KMS-11 (cell line): Measurements from ENCODE around the gene MTHFR.

Source experiments
- H2AFZ ChIP-seq: fragments of 200-600 bp; sonication (generic); 2 replicates; pipeline ENCODE4 v1.6.1; 2016; ENCODE audit warnings: antibody characterized with exemption, mixed run types, low read depth
- H3K27ac ChIP-seq: fragments of 200-600 bp; sonication (generic); 2 replicates; pipeline ENCODE4 v1.6.1; 2016; ENCODE audit warnings: mild to moderate bottlenecking, mixed run types
- H3K27me3 ChIP-seq: fragments of 200-600 bp; sonication (generic); 2 replicates; pipeline ENCODE4 v1.6.1; 2017; ENCODE audit warnings: mild to moderate bottlenecking, low read depth, mixed run types, moderate library complexity; ENCODE audit not compliant: insufficient read depth
- H3K36me3 ChIP-seq: fragments of 200-600 bp; sonication (generic); 2 replicates; pipeline ENCODE4 v1.6.1; 2017; ENCODE audit warnings: mild to moderate bottlenecking, mixed run types; ENCODE audit not compliant: insufficient read depth
- H3K4me1 ChIP-seq: fragments of 200-600 bp; sonication (generic); 2 replicates; pipeline ENCODE4 v1.6.1; 2016; ENCODE audit warnings: mild to moderate bottlenecking, low read depth, mixed run types; ENCODE audit not compliant: poor library complexity, severe bottlenecking
- H3K4me2 ChIP-seq: fragments of 200-600 bp; sonication (generic); 2 replicates; pipeline ENCODE4 v1.7.0; 2016; ENCODE audit warnings: mild to moderate bottlenecking, mixed run types
- H3K4me3 ChIP-seq: fragments of 200-600 bp; sonication (generic); IDR thresholded peaks from 2 replicates; pipeline ENCODE4 v1.6.1; 2017; ENCODE audit warnings: low read depth, low read length, mixed read lengths; ENCODE audit not compliant: insufficient read depth
- H3K79me2 ChIP-seq: fragments of 200-600 bp; sonication (generic); 2 replicates; pipeline ENCODE4 v1.6.1; 2016; ENCODE audit warnings: low read depth, mixed run types; ENCODE audit not compliant: insufficient read depth
- H3K9ac ChIP-seq: fragments of 200-600 bp; sonication (generic); 2 replicates; pipeline ENCODE4 v1.6.1; 2016; ENCODE audit warnings: mild to moderate bottlenecking, mixed run types
- H4K20me1 ChIP-seq: fragments of 200-600 bp; sonication (generic); 2 replicates; pipeline ENCODE4 v1.6.1; 2016; ENCODE audit warnings: mild to moderate bottlenecking, mixed run types; ENCODE audit not compliant: insufficient read depth
- TF ChIP-seq, protein P1 (sequence below): fragments of 200-600 bp; sonication (generic); conservative IDR thresholded peaks from 2 replicates; pipeline ENCODE4 v1.6.1; 2017; ENCODE audit warnings: low read depth, mild to moderate bottlenecking, antibody characterized with exemption, low read length, moderate library complexity, mixed read lengths

Gene MTHFR

DNA sequence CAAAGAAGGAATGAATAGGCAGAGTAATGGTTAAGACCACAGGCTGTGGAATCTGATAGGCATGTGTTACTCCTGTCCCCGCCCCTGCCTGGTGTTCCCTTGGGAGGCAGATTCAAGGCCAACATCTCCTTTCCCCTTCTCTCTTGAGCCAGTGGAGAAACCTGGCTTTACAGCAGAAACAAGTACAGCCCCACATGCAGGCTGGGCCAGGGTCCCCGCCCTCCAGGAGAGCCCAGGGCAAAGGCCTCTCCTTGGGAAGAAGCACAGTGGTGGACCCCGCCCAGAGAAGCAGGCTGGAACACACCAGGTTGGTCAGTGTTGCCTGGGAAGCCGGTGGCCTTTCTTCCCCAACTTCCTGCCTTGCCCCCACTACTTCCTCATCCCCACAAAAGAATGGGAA lies 36.9 kb downstream of the MTHFR start:
- no peaks in the 10 kb centered on the region for H4K20me1 ChIP-seq
- TF ChIP-seq, protein P1, sequence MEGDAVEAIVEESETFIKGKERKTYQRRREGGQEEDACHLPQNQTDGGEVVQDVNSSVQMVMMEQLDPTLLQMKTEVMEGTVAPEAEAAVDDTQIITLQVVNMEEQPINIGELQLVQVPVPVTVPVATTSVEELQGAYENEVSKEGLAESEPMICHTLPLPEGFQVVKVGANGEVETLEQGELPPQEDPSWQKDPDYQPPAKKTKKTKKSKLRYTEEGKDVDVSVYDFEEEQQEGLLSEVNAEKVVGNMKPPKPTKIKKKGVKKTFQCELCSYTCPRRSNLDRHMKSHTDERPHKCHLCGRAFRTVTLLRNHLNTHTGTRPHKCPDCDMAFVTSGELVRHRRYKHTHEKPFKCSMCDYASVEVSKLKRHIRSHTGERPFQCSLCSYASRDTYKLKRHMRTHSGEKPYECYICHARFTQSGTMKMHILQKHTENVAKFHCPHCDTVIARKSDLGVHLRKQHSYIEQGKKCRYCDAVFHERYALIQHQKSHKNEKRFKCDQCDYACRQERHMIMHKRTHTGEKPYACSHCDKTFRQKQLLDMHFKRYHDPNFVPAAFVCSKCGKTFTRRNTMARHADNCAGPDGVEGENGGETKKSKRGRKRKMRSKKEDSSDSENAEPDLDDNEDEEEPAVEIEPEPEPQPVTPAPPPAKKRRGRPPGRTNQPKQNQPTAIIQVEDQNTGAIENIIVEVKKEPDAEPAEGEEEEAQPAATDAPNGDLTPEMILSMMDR, result no peak

DNA sequence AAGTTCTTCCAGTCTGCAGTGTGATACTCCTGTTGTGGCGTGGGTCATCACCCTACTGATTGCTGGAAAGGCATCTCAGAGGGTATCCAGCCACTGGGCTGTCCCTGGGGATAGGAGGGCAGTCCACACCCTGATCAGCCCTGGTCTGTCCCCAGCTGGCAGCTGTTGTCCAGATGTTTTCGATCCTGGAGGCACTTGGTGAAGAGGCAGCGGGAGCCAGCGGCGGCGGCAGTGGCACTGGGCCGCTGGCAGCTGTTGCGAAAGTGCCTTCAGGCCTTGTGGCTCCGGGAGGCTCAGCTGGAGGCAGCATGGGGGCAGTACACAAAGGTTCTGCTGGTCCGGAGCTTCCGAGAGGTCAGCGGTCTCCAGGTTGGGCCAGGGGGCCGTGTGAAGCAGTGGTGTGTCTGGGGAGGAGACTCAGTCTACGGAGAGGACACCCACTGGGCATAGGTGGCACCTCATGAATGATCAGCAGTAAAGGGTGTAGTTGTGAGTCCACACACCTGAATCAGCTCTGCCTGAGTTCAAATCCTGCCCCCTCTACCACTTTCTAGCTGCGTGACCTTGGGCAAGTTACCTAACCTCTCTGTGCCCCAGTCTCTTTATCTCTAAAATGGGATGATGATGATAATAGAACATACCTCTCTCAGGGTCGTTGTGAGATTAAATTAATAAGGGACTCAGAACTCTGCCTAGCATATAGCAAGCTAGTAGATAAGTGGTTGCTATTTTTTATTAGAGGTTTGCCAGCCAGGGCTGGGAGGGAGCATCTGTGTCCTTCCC lies 37.7 kb downstream of the MTHFR start:
- H3K4me1 ChIP-seq, result no peaks in the 10 kb centered on the region
- no peak overlapping the region for H3K9ac ChIP-seq
- H3K27me3 ChIP-seq, result peaks cover 53% of the 10 kb centered on the region
- no peaks in the 10 kb centered on the region for H3K36me3 ChIP-seq
- no peak overlapping the region for H3K27ac ChIP-seq
- H4K20me1 ChIP-seq, result no peaks in the 10 kb centered on the region
- no peak overlapping the region for H3K4me2 ChIP-seq
- TF ChIP-seq, protein P1, result no peak
- H3K4me3 ChIP-seq, result no peak overlapping the region
- no peaks in the 10 kb centered on the region for H3K79me2 ChIP-seq
- H2AFZ ChIP-seq, result no peak overlapping the region

More for the DNA sequence above, 36.9 kb downstream of the MTHFR start:
- no peaks in the 10 kb centered on the region for H3K36me3 ChIP-seq
- no peaks in the 10 kb centered on the region for H3K79me2 ChIP-seq
- H3K27ac ChIP-seq, result no peak overlapping the region
- H3K27me3 ChIP-seq, result peaks cover 47% of the 10 kb centered on the region
- H3K4me2 ChIP-seq, result no peak overlapping the region
- no peak overlapping the region for H3K9ac ChIP-seq
- no peaks in the 10 kb centered on the region for H3K4me1 ChIP-seq
- H3K4me3 ChIP-seq, result no peak overlapping the region
- no peak overlapping the region for H2AFZ ChIP-seq

DNA sequence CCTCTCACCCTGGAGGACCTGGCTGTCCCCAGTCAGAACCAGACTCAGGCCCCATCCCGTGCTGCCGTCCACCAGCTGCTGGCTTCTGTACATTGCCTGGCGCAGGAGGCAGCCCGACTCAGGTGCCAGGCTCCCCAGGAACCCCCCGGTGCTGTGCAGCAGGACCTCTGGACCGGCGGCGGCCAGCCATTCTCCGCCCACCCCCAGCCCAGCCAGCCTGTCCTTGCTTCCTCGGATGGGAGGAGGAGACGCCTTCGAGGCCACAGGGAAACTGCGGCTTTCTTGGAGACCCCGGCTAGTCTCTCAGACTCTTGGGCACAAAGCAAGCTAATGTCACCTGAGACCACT lies 39.4 kb downstream of the MTHFR start:
- Histone ChIP-seq H3K9ac (no peak overlapping the region), H3K79me2 (no peaks in the 10 kb centered on the region), H3K4me3 (no peak overlapping the region), H3K27me3 (peaks cover 66% of the 10 kb centered on the region), H2AFZ (no peak overlapping the region), H4K20me1 (no peaks in the 10 kb centered on the region), H3K27ac (no peak overlapping the region), H3K36me3 (no peaks in the 10 kb centered on the region), H3K4me2 (no peak overlapping the region), H3K4me1 (no peaks in the 10 kb centered on the region)
- TF ChIP-seq, protein P1, result no peak

DNA sequence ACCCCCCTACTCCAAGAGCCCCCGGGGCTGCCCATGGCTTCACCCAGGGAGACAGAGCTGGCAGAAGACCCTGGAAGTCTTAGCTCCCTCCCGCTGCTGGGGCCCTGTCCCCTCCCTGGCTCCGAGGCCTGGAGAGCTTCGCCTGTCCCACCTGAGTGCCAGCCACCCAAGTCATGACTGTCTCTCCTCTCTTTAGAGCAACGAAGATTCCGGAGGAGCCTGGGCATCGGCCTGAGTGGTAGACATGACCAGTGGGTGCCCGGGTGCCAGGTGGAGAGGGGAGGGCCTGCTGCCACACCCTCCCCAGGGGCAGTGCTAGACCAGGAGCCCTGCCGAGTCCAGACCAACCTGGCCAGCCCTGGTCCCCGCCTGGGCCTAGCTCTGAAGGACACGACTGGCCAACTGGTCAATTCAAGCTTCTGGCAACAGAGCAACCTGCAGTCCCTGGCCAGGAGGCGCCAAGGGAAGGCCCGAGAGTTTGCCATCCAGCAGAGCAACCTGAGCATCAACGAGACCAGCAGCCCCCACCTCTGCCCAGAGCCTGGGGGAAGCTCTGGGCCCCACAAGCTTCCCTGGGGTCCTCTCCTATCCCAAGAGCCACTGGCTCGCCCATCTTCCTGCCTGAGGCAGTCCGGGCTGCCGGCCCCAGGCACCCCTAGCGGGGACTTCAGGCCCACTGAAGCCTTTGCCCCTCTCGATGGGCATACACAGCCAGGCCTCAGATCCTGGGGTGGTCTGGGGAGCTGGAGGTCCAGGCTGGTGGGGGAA lies 39.9 kb downstream of the MTHFR start:
- no peak overlapping the region for H3K27ac ChIP-seq
- no peak overlapping the region for H3K9ac ChIP-seq
- H3K36me3 ChIP-seq, result no peaks in the 10 kb centered on the region
- H3K27me3 ChIP-seq, result peaks cover 68% of the 10 kb centered on the region
- H3K79me2 ChIP-seq, result no peaks in the 10 kb centered on the region
- no peaks in the 10 kb centered on the region for H4K20me1 ChIP-seq
- no peaks in the 10 kb centered on the region for H3K4me1 ChIP-seq
- no peak overlapping the region for H3K4me3 ChIP-seq
- TF ChIP-seq, protein P1, result no peak
- no peak overlapping the region for H3K4me2 ChIP-seq
- no peak overlapping the region for H2AFZ ChIP-seq
